H9 (cell line): ENCODE results near the gene BRCA1. TPM values are rescaled to one million over a fixed set of nuclear protein-coding genes. Genes with fewer than 3 reads are reported as not detected.

Source experiments
- DNase-seq: peaks from one replicate; pipeline ENCODE4 v3.0.0-alpha.2; 2017
- H2AFZ ChIP-seq: one replicate; pipeline ENCODE4 v1.6.1; 2013; ENCODE audit warnings: mild to moderate bottlenecking, low read length, control low read depth, moderate library complexity
- H2AK5ac ChIP-seq: 2 replicates; pipeline ENCODE4 v1.6.1; 2013; ENCODE audit warnings: low read length, control low read depth, mixed read lengths; ENCODE audit not compliant: insufficient read length
- H2BK120ac ChIP-seq: one replicate; pipeline ENCODE4 v1.6.1; 2013; ENCODE audit warnings: low read depth, mild to moderate bottlenecking, low read length, control low read depth, inconsistent platforms; ENCODE audit not compliant: poor library complexity, severe bottlenecking
- H2BK12ac ChIP-seq: 2 replicates; pipeline ENCODE4 v1.6.1; 2013; ENCODE audit warnings: low read length, control low read depth, mixed read lengths, low read depth; ENCODE audit not compliant: insufficient read length
- H2BK15ac ChIP-seq: 2 replicates; pipeline ENCODE4 v1.6.1; 2013; ENCODE audit warnings: low read depth, low read length, control low read depth
- H2BK20ac ChIP-seq: one replicate; pipeline ENCODE4 v1.6.1; 2013; ENCODE audit warnings: low read depth, mild to moderate bottlenecking, low read length, control low read depth, inconsistent platforms; ENCODE audit not compliant: poor library complexity, severe bottlenecking
- H2BK5ac ChIP-seq: 2 replicates; pipeline ENCODE4 v1.6.1; 2013; ENCODE audit warnings: low read length, control low read depth, mixed read lengths; ENCODE audit not compliant: insufficient read length
- H3K14ac ChIP-seq: 2 replicates; pipeline ENCODE4 v1.6.1; 2013; ENCODE audit warnings: low read length, control low read depth; ENCODE audit not compliant: insufficient read depth
- H3K18ac ChIP-seq: 2 replicates; pipeline ENCODE4 v1.6.1; 2013; ENCODE audit warnings: low read depth, mild to moderate bottlenecking, mixed read lengths, low read length, control low read depth; ENCODE audit not compliant: insufficient read length
- H3K23ac ChIP-seq: 2 replicates; pipeline ENCODE4 v1.6.1; 2013; ENCODE audit warnings: low read length, control low read depth, mixed read lengths, low read depth; ENCODE audit not compliant: insufficient read length
- H3K23me2 ChIP-seq: 2 replicates; pipeline ENCODE4 v1.6.1; 2013; ENCODE audit warnings: low read depth, mild to moderate bottlenecking, mixed read lengths, low read length, control low read depth; ENCODE audit not compliant: insufficient read length, poor library complexity, severe bottlenecking
- H3K27ac ChIP-seq: 2 replicates; pipeline ENCODE4 v1.5.1; 2013; ENCODE audit warnings: low read length, control low read depth, mixed read lengths, low read depth; ENCODE audit not compliant: insufficient read length
- H3K27me3 ChIP-seq: 2 replicates; pipeline ENCODE4 v1.6.1; 2013; ENCODE audit warnings: low read length, control low read depth, inconsistent platforms; ENCODE audit not compliant: insufficient read depth
- H3K4ac ChIP-seq: 2 replicates; pipeline ENCODE4 v1.6.1; 2013; ENCODE audit warnings: low read depth, mild to moderate bottlenecking, control low read depth, inconsistent platforms, low read length, moderate library complexity
- H3K4me1 ChIP-seq: 2 replicates; pipeline ENCODE4 v1.6.1; 2013; ENCODE audit warnings: low read length, control low read depth, inconsistent platforms; ENCODE audit not compliant: insufficient read depth
- H3K4me2 ChIP-seq: 2 replicates; pipeline ENCODE4 v1.6.1; 2013; ENCODE audit warnings: low read length, control low read depth, mixed read lengths; ENCODE audit not compliant: insufficient read length, insufficient read depth
- H3K56ac ChIP-seq: 2 replicates; pipeline ENCODE4 v1.6.1; 2013; ENCODE audit warnings: low read depth, mild to moderate bottlenecking, mixed read lengths, low read length, control low read depth; ENCODE audit not compliant: insufficient read length
- H3K79me1 ChIP-seq: 2 replicates; pipeline ENCODE4 v1.6.1; 2013; ENCODE audit warnings: low read depth, mild to moderate bottlenecking, moderate library complexity, low read length, control low read depth, inconsistent platforms; ENCODE audit not compliant: insufficient read depth, poor library complexity, severe bottlenecking
- H3K79me2 ChIP-seq: 2 replicates; pipeline ENCODE4 v1.6.1; 2013; ENCODE audit warnings: low read length, control low read depth, inconsistent platforms; ENCODE audit not compliant: insufficient read depth
- H3K9ac ChIP-seq: 2 replicates; pipeline ENCODE4 v1.6.1; 2013; ENCODE audit warnings: low read length, control low read depth, mixed read lengths; ENCODE audit not compliant: insufficient read length; ENCODE audit errors: extremely low read depth
- H3K9me3 ChIP-seq: one replicate; pipeline ENCODE4 v1.6.1; 2013; ENCODE audit warnings: low read depth, low read length, inconsistent platforms; ENCODE audit not compliant: control insufficient read depth
- H3T11ph ChIP-seq: one replicate; pipeline ENCODE4 v1.6.1; 2013; ENCODE audit warnings: mild to moderate bottlenecking, low read length, control low read depth, inconsistent platforms
- H4K20me1 ChIP-seq: one replicate; pipeline ENCODE4 v1.6.1; 2013; ENCODE audit not compliant: control insufficient read depth, insufficient read length, insufficient read depth
- H4K5ac ChIP-seq: 2 replicates; pipeline ENCODE4 v1.6.1; 2013; ENCODE audit warnings: low read depth, mild to moderate bottlenecking, mixed read lengths, low read length, control low read depth; ENCODE audit not compliant: insufficient read length
- H4K8ac ChIP-seq: replicated peaks from 2 replicates; pipeline ENCODE4 v1.6.1; 2013; ENCODE audit warnings: low read length, control low read depth, mixed read lengths, low read depth; ENCODE audit not compliant: insufficient read length
- H4K91ac ChIP-seq: 2 replicates; pipeline ENCODE4 v1.6.1; 2013; ENCODE audit warnings: low read depth, mild to moderate bottlenecking, moderate library complexity, mixed read lengths, low read length, control low read depth; ENCODE audit not compliant: insufficient read length
- H3K27ac Mint-ChIP-seq, 3 experiments: 2 replicates in 2 of 3; 3 replicates in 1 of 3; pipeline ENCODE4 v1.8.0; 2020 to 2021; ENCODE audit warnings: mixed read lengths in 3 of 3, mild to moderate bottlenecking in 1 of 3, moderate library complexity in 1 of 3
- H3K27me3 Mint-ChIP-seq: 2 replicates; pipeline ENCODE4 v1.8.0; 2021; ENCODE audit warnings: low read depth, mild to moderate bottlenecking, moderate library complexity, mixed read lengths
- H3K36me3 Mint-ChIP-seq, 3 experiments: 2 replicates in 2 of 3; 3 replicates in 1 of 3; pipeline ENCODE4 v1.8.0; 2020 to 2021; ENCODE audit warnings: low read depth in 3 of 3, mixed read lengths in 3 of 3; ENCODE audit not compliant: insufficient read depth in 1 of 3
- H3K4me1 Mint-ChIP-seq, 2 experiments: 2 replicates each; pipeline ENCODE4 v1.8.0; 2020; ENCODE audit warnings: mixed read lengths in 2 of 2
- H3K4me3 Mint-ChIP-seq, 2 experiments: 2 replicates in 1 of 2; 3 replicates in 1 of 2; pipeline ENCODE4 v1.8.0; 2020 to 2021; ENCODE audit warnings: mild to moderate bottlenecking in 2 of 2, mixed read lengths in 2 of 2, moderate library complexity in 1 of 2
- H3K9me3 Mint-ChIP-seq, 2 experiments: 2 replicates in 1 of 2; 3 replicates in 1 of 2; pipeline ENCODE4 v1.8.0; 2020; ENCODE audit warnings: mild to moderate bottlenecking in 2 of 2, mixed read lengths in 2 of 2, moderate library complexity in 1 of 2
- WGBS: extraction: QIAGEN DNeasy Blood & Tissue Kit; methylation state at CpG from one replicate; pipeline ENCODE4 v1.1.7; 2013; ENCODE audit warnings: missing lambda C conversion rate, low lambda C conversion rate, mixed read lengths; ENCODE audit not compliant: insufficient read length; ENCODE audit errors: extremely low coverage; 5-methylcytosine and 5-hydroxymethylcytosine counted together
- total RNA-seq: library from RNA; stranded (reverse); gene quantifications from 2 replicates; pipeline ENCODE4 v1.2.1, GENCODE V29; 2021
- TF ChIP-seq, protein P1 (sequence below): fragments of 200-600 bp; sonication (generic); conservative IDR thresholded peaks from 3 replicates; pipeline ENCODE4 v1.8.0; 2021; ENCODE audit warnings: antibody characterized with exemption, mild to moderate bottlenecking

BRCA1 gene
- total RNA-seq, 1 experiment from 2014 or later = 32.3 TPM

DNA sequence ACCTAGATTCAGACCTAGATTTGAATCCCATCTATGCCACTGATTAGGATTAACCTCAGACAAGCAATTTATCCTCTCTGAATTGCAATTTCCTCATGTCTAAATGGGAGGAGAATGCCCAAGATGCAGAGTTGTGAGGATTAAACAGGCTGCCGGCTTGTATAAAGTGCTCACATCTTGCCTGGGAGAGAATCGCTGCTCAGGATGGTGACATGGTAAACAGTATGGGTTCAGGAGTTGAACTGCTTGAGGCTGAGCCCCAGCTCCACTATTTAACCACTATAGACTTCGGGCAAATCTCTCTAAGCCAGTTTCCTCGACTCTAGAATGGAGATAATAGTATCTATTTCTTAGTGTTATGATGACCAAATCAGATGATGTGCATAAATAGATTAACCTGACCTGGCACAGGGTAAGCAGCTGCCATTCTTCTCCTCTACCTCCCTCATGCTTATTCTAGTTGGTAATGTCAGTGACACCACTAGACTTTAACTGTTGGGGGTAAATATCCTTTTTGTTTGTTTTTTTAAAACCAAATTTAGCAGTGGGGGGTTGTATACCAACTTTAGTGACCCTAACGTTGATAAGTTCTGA is 127.7 kb downstream of the BRCA1 start:
- H4K8ac ChIP-seq = no peak overlapping the region
- H2BK20ac ChIP-seq = no peak overlapping the region
- Mint-ChIP-seq H3K4me1 (peaks cover 20 to 25% of the 10 kb centered on the region in 2 experiments), H3K27me3 (no peaks in the 10 kb centered on the region), H3K9me3 (no peaks in the 10 kb centered on the region; a peak in 1 of 5 replicates), H3K27ac (peak overlapping the region in 2 of 3 experiments; percentile 98 to 99; a peak in 4 of 7 replicates), H3K36me3 (peaks cover 32 to 58% (median 52%) of the 10 kb centered on the region in 3 experiments), H3K4me3 (peak overlapping the region; percentile 97 to 98)
- no peak overlapping the region for H2BK12ac ChIP-seq
- no peak overlapping the region for H4K5ac ChIP-seq
- DNase-seq = no peak
- no peaks in the 10 kb centered on the region for H3K9me3 ChIP-seq
- H2BK120ac ChIP-seq = no peak overlapping the region
- no peaks in the 10 kb centered on the region for H4K20me1 ChIP-seq
- H2BK5ac ChIP-seq = no peak overlapping the region
- no peaks in the 10 kb centered on the region for H3K27me3 ChIP-seq
- H3K27ac ChIP-seq = no peak overlapping the region
- H3K23me2 ChIP-seq = peaks cover 10% of the 10 kb centered on the region
- no peaks in the 10 kb centered on the region for H3K4me1 ChIP-seq
- H3K14ac ChIP-seq = no peak overlapping the region
- H2AFZ ChIP-seq = no peak overlapping the region
- no peak overlapping the region for H3K4ac ChIP-seq
- peaks cover 15% of the 10 kb centered on the region; the same call in 1 of the 2 replicates for H3K79me2 ChIP-seq
- peak overlapping the region; percentile 53 for H3K4me2 ChIP-seq
- no CpG with 5 or more reads among the region's 5 CpGs for WGBS
- no peak overlapping the region for H3T11ph ChIP-seq
- peaks cover 6% of the 10 kb centered on the region for H3K79me1 ChIP-seq
- no peak overlapping the region for H3K23ac ChIP-seq
- no peak overlapping the region for H2BK15ac ChIP-seq
- H3K56ac ChIP-seq = no peak overlapping the region
- H3K18ac ChIP-seq = no peak overlapping the region
- no peak overlapping the region for H4K91ac ChIP-seq
- no peak overlapping the region for H2AK5ac ChIP-seq
- peak overlapping the region; percentile 18 for H3K9ac ChIP-seq
- TF ChIP-seq, protein P1, sequence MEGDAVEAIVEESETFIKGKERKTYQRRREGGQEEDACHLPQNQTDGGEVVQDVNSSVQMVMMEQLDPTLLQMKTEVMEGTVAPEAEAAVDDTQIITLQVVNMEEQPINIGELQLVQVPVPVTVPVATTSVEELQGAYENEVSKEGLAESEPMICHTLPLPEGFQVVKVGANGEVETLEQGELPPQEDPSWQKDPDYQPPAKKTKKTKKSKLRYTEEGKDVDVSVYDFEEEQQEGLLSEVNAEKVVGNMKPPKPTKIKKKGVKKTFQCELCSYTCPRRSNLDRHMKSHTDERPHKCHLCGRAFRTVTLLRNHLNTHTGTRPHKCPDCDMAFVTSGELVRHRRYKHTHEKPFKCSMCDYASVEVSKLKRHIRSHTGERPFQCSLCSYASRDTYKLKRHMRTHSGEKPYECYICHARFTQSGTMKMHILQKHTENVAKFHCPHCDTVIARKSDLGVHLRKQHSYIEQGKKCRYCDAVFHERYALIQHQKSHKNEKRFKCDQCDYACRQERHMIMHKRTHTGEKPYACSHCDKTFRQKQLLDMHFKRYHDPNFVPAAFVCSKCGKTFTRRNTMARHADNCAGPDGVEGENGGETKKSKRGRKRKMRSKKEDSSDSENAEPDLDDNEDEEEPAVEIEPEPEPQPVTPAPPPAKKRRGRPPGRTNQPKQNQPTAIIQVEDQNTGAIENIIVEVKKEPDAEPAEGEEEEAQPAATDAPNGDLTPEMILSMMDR = no peak

Other genes with a start within 250 kb of the BRCA1 start
- not detected in 2 replicates for gene G6PC1, start 224.6 kb downstream of the BRCA1 start, total RNA-seq
- gene AARSD1, start 160.9 kb downstream of the BRCA1 start, total RNA-seq = 65.1 and 68.7 TPM in 2 replicates
- 4.0 and 4.2 TPM in 2 replicates for gene PTGES3L, start 145.3 kb downstream of the BRCA1 start, total RNA-seq
- 18.3 and 18.8 TPM in 2 replicates for gene RUNDC1, start 144.8 kb downstream of the BRCA1 start, total RNA-seq
- 1,514 and 1,552 TPM in 2 replicates for gene RPL27, start 126.9 kb downstream of the BRCA1 start, total RNA-seq
- 3.1 and 4.2 TPM in 2 replicates for gene IFI35, start 118.6 kb downstream of the BRCA1 start, total RNA-seq
- 262 and 274 TPM in 2 replicates for gene VAT1, start 103.0 kb downstream of the BRCA1 start, total RNA-seq
- 47.8 and 50.7 TPM in 2 replicates for gene RND2, start 100.1 kb downstream of the BRCA1 start, total RNA-seq
- gene NBR1, start 45.9 kb upstream of the BRCA1 start, total RNA-seq = 34.2 and 34.6 TPM in 2 replicates
- 3.7 and 4.5 TPM in 2 replicates for gene TMEM106A, start 86.5 kb upstream of the BRCA1 start, total RNA-seq
- gene CCDC200, start 103.3 kb upstream of the BRCA1 start, total RNA-seq = not detected in 2 replicates
- gene RNU2-1, start 108.6 kb upstream of the BRCA1 start, total RNA-seq = 6,078 and 6,186 TPM in 2 replicates